Activated CD8-positive, alpha-beta memory T cell treated with anti-CD3 and anti-CD28 coated beads for 4 hours (primary cell): Measurements from ENCODE around the gene LRPPRC.
"Not testable (repeated sequence)": the region's sequence is repeated elsewhere in the genome, so short reads cannot be mapped to it uniquely, and the experiment has no call there.

Source experiments
- DNase-seq, 2 donors: peaks; one replicate each; pipeline ENCODE4 v3.0.0-alpha.2; 2020; ENCODE audit warnings: low read depth in 2 of 2

The LRPPRC gene

DNA sequence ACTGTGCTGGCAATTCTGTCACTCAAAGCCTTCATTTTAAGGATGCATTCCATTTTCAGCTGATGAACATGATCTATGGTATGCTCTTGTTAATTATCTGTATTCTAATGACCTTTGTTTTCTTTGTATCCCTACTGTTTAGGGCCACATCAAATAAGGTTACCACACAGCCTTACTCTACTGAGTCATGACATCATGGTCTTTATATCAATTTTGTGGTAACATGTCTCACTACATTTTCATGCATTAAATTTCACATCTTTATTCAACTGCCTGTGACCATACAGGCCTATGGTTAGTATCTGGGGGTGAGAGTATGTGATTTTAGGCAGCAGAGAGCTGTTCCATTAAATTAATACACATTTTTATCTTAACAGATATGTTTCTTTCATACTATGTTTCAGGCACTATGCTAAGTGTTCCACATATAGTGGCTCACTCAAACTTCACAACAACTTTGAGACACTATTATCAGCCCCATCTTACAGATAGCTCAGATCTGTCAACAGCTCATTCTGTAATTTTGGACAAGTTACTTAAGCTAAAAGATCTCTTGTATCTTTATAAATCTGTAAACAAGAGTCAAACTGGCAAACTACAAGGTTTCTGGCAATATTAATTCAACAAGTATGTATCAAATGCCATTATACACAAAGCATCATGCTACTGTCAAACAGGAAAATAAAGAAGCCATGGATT is 18.0 kb downstream of the LRPPRC start:
- no peak for DNase-seq

DNA sequence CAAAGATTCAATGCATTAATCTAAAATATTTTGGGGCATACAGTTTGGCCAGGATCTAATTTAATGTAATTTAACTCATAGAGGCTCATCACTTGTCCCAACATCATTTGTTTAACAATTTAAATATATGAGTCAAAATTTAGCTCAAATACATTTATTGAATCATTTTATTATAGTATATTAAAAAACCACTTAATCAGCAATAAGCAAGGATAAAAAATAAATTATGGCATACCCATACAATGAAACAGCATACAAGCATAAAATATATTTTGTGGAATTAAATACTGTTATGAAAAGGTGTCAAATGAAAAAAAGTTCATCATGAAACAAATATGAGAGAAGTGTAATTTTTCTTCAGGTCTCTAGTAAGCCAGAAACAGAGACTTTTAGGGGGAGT is 34.9 kb downstream of the LRPPRC start:
- no peak for DNase-seq

DNA sequence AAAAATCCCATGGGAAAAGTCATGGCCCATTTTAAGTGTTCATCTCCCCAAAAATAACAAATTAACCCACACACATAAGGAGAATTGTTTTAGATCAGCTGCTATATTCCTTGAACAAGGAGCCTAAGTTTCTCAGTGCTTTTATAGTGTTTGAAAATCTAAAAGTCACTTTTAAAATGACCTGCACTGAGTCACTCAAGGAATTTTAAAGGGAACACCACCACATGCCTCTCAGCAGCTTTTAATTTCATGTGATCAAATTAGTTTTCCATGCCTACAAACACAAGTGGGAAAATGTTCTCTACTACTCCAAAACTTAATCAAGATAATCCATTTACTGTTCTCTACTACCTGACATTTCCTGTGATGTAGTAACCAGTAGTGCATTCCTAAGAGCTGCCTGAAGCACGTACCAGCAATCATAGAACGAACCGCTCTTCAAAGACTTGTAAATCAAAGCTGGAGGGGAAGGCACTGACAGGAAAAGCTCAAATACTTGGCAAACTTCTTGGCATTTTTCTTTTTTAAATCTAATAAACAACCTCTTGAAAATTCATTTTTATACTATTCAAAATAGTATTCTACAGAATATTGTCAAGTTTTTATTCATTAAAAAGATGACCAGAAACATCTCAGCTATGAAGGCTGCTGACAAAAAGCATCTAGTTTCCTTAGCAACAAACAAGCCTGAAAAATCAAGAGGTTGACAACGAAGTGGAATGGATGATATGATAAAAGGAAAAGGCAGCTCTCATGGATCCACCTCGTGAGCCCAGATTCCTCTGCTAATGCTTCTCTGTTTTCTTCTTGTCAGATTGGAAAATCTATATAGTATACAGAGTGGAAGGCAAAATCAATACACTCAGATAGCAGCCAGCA is 37.2 kb downstream of the LRPPRC start:
- no peak for DNase-seq

DNA sequence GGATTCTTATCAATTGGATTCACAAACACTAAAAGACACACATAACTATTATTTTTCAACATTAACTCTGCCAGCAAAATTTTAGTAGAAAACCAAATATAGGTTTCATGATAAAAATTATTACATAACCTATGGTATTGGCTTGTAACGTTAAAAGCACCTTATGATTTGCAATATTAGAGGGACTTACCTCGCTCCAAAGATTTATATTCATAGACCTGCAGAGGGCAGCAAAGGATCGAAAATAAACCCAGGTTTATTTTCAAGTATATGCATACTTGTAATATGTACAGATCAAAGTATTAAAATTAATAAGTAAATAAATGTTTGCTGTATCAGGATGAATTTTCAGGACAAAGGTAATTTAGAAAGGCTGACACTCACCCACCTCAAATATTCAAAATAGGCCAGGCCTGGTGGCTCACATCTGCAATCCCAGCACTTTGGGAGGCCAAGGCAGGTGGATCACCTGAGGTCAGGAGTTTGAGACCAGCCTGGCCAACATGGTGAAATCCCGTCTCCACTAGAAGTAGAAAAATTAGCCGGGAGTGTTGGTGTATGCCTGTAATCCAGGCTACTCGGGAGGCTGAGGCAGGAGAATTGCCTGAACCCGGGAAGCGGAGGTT is 45.3 kb downstream of the LRPPRC start:
- no peak for DNase-seq

DNA sequence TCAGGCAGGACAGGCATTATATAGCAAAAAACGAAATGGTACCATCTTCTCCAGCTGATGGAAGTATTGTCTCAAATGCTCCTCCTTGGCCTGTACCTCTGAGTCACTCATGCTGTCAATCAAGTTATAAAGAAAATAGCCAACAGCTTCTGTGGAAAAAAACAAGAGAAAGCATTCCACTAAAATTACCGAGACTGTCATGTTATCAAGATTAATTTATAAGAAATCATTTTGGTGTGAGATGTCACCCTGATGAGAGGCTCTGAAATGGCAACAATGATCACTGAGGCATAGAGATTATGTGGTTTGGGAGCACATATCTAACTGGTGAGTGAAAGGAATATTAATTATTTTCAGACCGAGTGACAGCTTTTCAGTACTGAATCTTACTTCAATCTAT is 47.4 kb downstream of the LRPPRC start:
- DNase-seq: no peak

DNA sequence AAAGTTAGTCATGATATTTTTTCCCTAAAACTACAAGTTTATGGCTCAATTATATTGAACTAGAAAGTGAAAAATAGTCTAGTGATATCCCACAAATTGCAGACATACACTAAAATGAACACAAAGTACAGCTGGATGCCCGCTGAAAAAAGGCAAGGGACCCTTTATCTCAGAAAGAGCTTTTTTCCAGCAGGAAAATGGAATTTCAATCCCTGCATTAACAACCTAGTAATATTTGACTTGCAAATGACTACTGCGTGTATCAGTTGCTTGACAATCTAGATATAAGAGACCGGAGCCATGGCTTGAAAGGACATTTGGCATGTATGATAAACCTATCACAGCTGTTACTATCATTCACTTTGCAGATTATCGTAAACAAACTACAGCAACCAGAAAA is 49.1 kb downstream of the LRPPRC start:
- no peak for DNase-seq

- no peak for DNase-seq
Measured at GRCh38 chr2:43945439-43945838, 50.4 kb downstream of the LRPPRC start.

- no peak for DNase-seq
Measured at GRCh38 chr2:43944915-43945314, 50.9 kb downstream of the LRPPRC start.

- no peak for DNase-seq
Measured at GRCh38 chr2:43943809-43944452, 51.9 kb downstream of the LRPPRC start.

- no peak for DNase-seq
Measured at GRCh38 chr2:43943323-43943722, 52.5 kb downstream of the LRPPRC start.

- no peak for DNase-seq
Measured at GRCh38 chr2:43942881-43943280, 52.9 kb downstream of the LRPPRC start.

DNA sequence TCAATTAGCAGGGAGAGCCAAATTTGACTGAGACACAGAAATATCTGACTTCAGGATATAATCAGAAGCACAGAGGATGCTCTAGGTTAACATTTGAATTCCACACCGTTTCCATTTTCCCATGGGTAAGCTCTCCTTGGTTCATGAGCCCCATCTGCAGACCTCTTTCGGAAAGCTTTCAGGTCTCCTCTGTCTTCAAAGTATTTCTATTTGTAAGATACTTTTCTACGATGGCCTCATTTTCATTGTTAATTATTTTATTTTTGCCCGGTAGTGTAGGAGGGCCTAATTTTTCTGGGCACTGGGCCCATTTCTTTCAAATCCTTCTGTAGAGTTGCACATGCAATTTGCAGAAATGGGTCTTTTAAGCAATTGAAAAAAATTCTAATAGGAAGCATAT is 53.8 kb downstream of the LRPPRC start:
- no peak for DNase-seq

DNA sequence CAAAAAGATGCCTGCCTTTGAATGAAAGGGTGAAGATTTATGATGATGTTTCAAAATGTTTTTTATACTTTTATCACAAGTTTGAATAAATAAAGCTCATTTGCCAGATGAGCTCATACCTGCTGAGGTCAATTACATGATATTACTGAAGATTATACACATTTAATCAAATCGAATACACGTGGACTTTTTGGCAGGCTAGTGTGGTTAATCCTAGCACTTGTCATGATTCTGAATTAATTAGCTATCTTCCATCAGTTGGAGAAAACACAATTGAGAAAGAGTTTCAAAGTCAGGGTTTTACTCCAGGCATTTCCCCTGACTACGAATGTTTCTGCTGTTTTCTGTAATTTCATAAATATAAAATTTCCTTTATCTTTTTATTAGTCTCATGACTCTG is 54.4 kb downstream of the LRPPRC start:
- no peak for DNase-seq

GRCh38 chr2:43939695-43940256 is 56.0 kb downstream of the LRPPRC start:
- no peak for DNase-seq

- DNase-seq: no peak
Measured at GRCh38 chr2:43937269-43937820, 58.4 kb downstream of the LRPPRC start.

- no peak for DNase-seq
Measured at GRCh38 chr2:43934567-43934966, 61.2 kb downstream of the LRPPRC start.

DNA sequence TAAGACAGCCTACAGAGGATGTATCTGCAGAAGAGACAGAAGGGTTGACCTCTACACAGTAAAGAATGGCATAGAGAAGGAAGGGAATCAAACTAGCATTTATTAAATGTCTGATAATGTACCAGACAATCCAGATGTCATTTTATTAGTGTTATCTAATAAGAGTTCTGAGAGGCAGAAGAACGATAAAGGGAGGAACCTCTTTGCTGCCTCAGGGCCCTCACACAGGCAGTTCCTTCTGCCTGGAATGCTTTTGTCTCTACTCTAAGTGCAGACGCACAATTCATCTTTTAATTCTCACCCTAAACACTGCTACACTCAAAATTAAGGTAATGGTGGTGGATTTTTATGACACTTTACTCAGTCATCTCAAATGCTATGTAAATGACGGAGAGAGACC is 64.5 kb downstream of the LRPPRC start:
- no peak for DNase-seq

DNA sequence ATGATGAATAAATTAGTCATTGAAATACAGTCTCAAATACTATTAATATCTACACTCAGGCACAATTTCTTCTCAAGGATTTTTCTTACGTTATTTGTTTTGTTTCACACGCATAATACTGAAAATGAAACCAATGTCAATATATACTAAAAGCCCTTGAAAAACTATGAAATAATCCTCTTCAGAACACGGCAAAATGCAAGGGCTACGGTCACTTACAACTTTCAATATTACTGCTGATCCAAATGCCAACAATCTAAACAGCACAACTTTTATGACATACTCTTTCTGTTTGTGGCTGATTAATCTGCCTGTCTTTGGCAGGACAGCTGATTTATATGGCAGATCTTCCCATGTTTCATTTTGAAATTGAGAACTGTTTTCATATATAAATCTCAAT is 68.3 kb downstream of the LRPPRC start:
- DNase-seq: no peak

- DNase-seq: no peak
Measured at GRCh38 chr2:43925431-43925830, 70.4 kb downstream of the LRPPRC start.

DNA sequence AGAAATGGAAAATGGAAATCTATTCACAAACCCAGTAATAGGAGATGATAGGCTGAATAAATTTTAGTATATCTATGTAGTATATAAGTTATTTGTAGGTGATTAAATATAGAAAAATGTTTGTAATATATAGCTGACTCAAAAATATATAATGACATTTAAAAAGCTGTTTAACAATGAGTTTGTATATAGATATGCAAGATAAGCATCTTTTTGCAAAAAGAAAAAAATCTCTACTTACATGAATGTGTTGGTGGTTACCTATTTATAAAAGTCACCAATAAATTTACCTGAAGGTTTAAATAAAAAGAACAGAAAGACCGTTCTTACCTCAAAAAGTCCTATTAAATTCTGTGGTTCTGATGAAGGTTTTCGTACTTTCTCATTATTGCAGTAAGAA is 71.3 kb downstream of the LRPPRC start:
- no peak for DNase-seq

- not testable (repeated sequence) for DNase-seq
Measured at GRCh38 chr2:43911136-43911790, 84.5 kb downstream of the LRPPRC start.
